ENCODE measurements around the gene CYP2W1.
A peak's percentile ranks its signal among the peaks of the same experiment; 100 is the strongest.
"Not testable (repeated sequence)": the region's sequence is repeated elsewhere in the genome, so short reads cannot be mapped to it uniquely, and the experiment has no call there.

CYP2W1 gene

GRCh38 chr7:937856-938484, 45.0 kb upstream of the CYP2W1 start:
- Histone ChIP-seq H3K4me1 (no peaks in the 10 kb centered on the region), H3K36me3 (no peaks in the 10 kb centered on the region), H3K9me3 (no peaks in the 10 kb centered on the region), H3K4me3 (no peak overlapping the region), H3K27me3 (no peaks in the 10 kb centered on the region), H3K27ac (no peak overlapping the region)
- TF ChIP-seq CTCF (IDR thresholded peaks at IDR 0.05): no peak
- intact Hi-C loops (cut with DNase I; ENCODE audit: low total_unique reads): no loop called here
- DNase-seq: no peak

- no peak for TF ChIP-seq CTCF (IDR thresholded peaks at IDR 0.05)
- H3K9me3 ChIP-seq: no peaks in the 10 kb centered on the region
- intact Hi-C loops (cut with DNase I; ENCODE audit: low total_unique reads): no loop called here
- no peak overlapping the region for H3K4me3 ChIP-seq
- H3K27ac ChIP-seq: no peak overlapping the region
- no peaks in the 10 kb centered on the region for H3K27me3 ChIP-seq
- no peaks in the 10 kb centered on the region for H3K4me1 ChIP-seq
- no peaks in the 10 kb centered on the region for H3K36me3 ChIP-seq
- DNase-seq: peak in 1 of 2 donors; percentile 51
Measured at GRCh38 chr7:938546-939185, 44.3 kb upstream of the CYP2W1 start.

GRCh38 chr7:939843-940242, 43.1 kb upstream of the CYP2W1 start:
- no peaks in the 10 kb centered on the region for H3K9me3 ChIP-seq
- peak in 1 of 2 donors; percentile 2 for DNase-seq

GRCh38 chr7:940599-941408, 42.2 kb upstream of the CYP2W1 start:
- Histone ChIP-seq H3K27ac (no peak overlapping the region), H3K27me3 (no peaks in the 10 kb centered on the region), H3K9me3 (no peaks in the 10 kb centered on the region), H3K36me3 (no peaks in the 10 kb centered on the region), H3K4me1 (no peaks in the 10 kb centered on the region), H3K4me3 (no peak overlapping the region)
- TF ChIP-seq CTCF (IDR thresholded peaks at IDR 0.05): no peak
- DNase-seq: no peak
- intact Hi-C loops (cut with DNase I; ENCODE audit: low total_unique reads): no loop called here

More at GRCh38 chr7:939843-940242, 43.1 kb upstream of the CYP2W1 start:
- H3K4me1 ChIP-seq: no peaks in the 10 kb centered on the region
- intact Hi-C loops (cut with DNase I; ENCODE audit: low total_unique reads): no loop called here
- no peaks in the 10 kb centered on the region for H3K27me3 ChIP-seq
- no peaks in the 10 kb centered on the region for H3K36me3 ChIP-seq
- H3K4me3 ChIP-seq: no peak overlapping the region
- H3K27ac ChIP-seq: no peak overlapping the region
- no peak for TF ChIP-seq CTCF (IDR thresholded peaks at IDR 0.05)

- peak in 1 of 2 donors; percentile 2 for DNase-seq
- H3K4me1 ChIP-seq: not testable (repeated sequence)
Measured at GRCh38 chr7:943793-944192, 39.2 kb upstream of the CYP2W1 start.

GRCh38 chr7:944744-945143, 38.2 kb upstream of the CYP2W1 start:
- no peaks in the 10 kb centered on the region for H3K27me3 ChIP-seq
- H3K36me3 ChIP-seq: no peaks in the 10 kb centered on the region
- intact Hi-C loops (cut with DNase I; ENCODE audit: low total_unique reads): no loop called here
- H3K4me1 ChIP-seq: peaks cover 0 to 3% (median 0%) of the 10 kb centered on the region in 4 donors
- DNase-seq: no peak
- H3K27ac ChIP-seq: no peak overlapping the region
- H3K9me3 ChIP-seq: no peaks in the 10 kb centered on the region
- H3K4me3 ChIP-seq: no peak overlapping the region
- no peak for TF ChIP-seq CTCF (IDR thresholded peaks at IDR 0.05)

More at GRCh38 chr7:943793-944192, 39.2 kb upstream of the CYP2W1 start:
- H3K36me3 ChIP-seq; H3K27me3 ChIP-seq; H3K4me3 ChIP-seq; H3K9me3 ChIP-seq; intact Hi-C loops (cut with DNase I; ENCODE audit: low total_unique reads); H3K27ac ChIP-seq: not testable (repeated sequence)
